HG02840 (cell line): ENCODE data around the gene CCDC51.

Experiments
- ATAC-seq: cut with Tn5 transposase; IDR thresholded peaks from one replicate; pipeline ENCODE4 v1.9.1; 2021; ENCODE audit warnings: mild to moderate bottlenecking, moderate library complexity, moderate number of reproducible peaks; ENCODE audit not compliant: unreplicated experiment, low FRiP score

CCDC51 gene

DNA sequence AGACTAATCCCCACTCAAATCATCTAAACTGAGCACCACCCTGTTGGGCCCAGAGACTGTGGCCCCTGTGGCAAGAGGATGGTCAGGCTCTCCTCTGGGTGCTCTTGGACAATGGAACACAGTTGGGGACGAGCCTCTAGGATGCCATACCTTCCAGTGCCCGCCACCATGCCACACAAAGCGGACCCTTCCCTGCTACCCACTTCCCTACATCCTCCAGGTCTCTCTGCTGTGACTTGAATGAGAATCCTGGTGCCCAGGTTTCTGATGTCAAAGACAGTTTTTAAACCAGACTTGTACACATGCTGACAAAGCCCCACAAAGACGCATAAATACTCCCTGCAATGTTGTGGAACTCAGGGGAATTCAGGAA is 4.7 kb downstream of the CCDC51 start:
- no peak for ATAC-seq

DNA sequence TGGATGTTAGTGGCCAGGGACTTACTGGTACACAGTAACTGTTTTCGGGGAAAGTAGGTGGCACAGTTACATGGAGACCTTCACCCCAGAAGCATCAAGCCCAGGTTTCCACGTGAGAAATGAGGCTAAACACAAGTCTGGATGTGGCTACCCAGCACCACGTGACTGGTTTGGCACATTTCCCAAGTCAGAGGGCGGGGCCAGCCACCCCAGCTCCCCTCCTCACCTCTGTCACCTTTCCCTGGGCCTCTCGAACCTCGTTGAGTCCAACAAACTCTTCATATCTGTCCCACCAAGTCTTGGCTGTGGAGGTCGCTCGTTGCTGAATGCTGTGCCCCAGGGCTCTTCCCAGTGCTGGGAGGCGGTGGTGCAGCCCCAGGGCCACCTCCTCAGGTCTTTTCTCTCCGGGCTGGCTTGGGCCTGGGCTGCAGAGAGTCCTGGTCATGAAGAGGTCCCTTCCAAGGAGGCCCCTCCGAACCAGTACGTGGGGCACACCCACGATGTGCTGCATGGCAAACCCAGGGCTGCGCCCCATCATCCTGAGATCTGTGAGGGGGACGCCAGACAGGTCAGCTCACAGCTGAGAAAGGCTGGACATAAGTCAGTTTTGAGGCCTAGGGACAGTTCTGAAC is 5.2 kb downstream of the CCDC51 start:
- ATAC-seq, result no peak

DNA sequence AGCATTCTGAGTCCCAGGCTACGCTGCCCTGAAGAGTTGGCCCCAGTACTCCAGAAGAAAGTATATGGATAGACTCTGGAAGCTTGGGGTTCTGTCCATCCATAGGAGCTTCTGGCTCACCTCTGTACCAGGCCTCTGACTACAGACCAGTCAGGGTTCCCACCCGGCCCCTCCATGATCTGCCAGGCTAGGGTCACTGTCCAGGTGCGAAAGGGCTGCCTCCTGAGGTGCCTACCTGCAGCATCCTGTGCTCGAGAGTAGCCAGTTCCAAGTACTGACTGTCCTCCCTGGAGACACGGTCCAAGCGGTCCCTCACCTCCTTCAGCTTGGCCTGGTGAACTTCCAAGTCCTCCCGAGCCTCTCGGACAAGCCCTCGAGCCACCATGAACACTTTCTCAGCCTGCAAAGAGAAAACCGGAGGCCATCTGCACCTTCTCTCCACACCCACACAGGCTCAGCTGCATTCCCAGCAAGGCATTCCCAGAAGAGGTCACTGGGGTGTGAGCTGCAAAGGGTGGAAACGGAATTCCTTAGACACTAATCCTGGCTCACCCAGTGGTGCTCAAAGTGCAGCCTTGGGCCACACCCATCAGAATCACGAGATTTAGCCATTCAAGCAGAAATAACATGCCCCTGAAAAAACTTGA is 6.3 kb downstream of the CCDC51 start:
- no peak for ATAC-seq

DNA sequence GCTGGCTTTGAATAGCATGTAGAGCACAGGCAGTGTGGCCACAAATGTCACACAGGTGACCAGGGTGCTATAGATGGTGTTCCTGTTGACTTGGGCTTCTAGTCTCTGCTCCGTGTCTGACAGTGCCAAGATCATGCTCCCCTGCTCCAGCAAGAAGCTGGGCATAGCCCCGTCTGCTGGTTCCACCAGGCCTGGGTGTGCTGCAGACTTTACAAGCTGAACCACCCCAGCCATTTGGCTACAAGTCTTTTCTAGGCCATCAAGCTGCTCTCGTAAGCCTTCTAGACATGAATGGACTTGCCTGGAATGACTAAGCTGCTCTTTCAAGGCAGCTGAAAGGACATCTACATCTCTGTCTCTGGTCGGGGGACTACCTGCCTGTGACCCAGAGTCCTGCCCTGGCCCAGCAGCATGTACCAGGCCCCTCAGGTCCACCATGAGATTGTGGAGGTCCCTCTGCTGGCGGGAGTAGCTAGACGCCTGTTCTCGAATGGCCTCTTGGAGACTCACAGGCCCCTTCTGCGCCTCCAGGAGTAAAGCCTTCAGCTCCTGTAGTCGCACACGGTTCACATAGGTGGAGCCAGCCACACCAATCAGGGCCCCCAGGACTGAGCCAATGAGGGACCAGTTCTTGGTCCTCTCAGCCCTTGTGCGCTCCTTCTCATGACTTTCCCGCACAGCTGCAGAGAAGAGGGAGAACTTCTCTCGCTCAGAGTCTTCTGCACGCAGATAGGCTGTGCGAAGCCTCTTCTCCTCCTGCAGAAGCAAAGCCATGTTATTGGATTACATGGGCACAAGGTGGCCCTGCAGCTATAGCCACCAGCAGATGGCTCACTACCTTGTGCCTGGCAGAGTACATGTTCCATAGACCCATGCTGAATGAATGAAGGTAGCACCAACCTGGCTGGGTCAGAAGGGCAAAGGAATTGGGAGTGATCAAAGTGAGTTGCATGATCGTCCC is 7.2 kb downstream of the CCDC51 start:
- ATAC-seq, result no peak

DNA sequence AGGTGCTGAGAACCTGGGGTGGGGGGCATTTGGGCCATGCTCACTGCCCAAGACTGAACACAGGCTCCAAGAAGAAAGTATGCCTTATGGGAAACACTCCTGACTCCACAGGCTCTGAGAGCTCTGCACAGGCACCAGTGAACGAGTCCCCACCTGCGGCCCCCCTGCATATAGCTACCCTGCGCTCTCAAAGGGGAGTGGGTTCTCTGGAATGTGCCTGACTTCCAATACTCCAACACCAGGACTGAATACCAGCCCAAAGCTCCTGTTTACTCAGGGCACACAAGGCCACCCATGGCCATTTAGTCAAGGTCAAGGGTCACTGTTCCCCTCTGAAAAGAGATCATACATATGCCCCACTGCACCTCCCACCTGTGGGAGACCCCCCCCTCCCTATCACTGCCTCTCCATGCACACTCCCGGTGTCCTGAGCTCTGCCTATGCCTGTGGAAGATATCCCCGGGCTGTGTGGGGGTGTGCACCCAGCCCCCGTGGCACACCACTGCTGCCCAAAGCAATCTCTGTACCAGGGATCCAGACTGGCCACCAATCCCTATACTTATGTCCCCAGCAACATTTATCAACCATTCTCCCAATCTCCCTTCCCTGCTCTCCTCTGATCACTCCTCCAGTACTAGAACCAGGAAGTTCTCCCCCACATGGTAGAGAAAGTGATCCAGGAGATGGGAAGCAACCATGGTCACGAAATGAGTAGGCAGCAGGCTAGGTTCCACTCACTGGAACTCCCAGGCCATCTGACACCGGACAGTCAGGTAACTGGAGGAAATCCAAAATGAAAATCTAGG is 8.5 kb downstream of the CCDC51 start:
- ATAC-seq, result no peak

DNA sequence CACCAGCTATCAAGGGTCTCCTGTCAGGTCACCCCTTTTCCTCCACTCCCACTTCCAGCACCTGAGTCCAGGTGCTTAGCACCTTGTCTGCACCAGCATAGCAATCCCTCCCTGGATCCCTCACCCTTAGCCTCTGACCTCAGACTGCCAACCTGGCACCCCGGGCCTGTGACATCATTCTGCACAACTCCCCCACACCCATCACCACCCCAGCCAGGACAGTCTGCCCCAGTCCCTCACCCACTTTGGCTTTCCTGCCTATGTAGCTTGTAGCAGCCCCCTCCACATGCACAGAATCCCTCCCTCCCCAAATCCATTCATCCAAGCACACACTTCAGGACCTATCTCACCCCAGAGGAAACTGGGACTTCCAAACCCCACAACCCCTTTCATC is 9.2 kb downstream of the CCDC51 start:
- no peak for ATAC-seq

DNA sequence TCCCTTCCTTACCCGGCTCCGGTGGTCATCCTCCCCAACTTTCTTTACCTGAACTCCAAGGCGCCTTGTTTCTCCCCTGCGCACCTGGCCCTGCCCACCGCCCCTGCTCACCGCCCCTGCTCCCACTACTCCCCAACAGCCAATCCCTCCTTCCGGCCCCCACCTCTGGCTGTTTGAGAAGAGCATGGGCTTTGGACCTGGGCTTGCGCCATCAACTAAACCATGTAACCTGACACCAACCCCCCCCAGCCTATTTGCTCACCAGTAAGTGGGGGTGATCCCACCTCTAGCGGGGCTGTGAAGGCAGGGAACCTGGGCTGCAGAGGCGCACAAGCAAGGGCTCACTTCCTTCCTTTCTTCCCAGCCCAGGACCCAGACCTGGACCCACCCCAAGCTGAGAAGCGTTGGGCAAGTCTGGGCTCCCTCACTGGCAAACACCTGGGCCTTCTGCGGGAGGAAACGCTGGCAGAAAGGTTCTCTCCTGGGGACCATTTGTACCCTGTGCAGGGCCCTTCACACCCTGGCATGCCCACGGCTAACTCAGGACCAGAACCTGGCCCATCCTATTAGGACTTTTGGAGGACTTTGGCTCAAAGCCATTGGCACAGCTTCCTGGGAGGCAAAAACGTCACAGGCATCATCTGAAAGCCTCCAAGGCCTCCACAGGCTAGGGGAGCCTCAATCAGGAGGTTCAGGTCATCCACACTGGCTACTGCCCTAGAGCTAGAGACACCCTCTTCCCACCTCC is 9.8 kb downstream of the CCDC51 start, which contains the start of gene PLXNB1:
Gene PLXNB1 (minus strand): TSS at position 127 of the 748 bp plus-strand sequence. CDS start 5,475 bp downstream, outside the sequence.
- ATAC-seq, result no peak

DNA sequence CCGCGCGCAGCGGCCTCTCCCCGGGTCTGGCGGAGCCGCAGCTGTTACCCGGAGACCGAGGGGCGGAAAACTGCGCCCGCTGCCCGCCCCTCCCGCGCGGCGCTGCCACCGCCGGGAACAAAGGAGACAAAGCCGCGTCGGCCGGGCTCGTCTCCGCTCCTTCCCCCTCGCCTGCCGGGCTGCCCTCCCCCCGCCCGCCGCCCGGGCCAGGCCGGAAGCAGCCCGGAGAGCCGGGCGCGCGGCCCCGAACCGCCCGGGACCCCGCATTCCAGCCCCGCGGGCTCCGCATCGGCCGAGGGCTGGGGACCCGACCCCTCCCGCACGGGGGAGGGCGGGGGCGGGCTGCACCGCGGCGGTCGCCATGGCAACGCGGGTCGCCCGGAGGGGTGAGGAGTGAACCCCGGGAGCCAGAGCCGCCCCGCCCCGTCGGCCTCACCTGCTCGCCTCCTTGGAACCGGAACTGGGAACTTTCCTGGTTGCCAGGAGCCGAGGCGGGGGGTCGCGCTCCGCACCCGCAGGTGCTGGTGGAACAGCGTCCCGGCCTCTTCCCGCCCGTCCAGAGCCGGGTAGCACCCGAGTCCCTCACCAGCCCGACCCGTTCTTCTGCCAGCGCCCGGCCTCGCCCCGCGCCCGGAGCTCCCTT is 10.5 kb downstream of the CCDC51 start:
- ATAC-seq, result no peak

DNA sequence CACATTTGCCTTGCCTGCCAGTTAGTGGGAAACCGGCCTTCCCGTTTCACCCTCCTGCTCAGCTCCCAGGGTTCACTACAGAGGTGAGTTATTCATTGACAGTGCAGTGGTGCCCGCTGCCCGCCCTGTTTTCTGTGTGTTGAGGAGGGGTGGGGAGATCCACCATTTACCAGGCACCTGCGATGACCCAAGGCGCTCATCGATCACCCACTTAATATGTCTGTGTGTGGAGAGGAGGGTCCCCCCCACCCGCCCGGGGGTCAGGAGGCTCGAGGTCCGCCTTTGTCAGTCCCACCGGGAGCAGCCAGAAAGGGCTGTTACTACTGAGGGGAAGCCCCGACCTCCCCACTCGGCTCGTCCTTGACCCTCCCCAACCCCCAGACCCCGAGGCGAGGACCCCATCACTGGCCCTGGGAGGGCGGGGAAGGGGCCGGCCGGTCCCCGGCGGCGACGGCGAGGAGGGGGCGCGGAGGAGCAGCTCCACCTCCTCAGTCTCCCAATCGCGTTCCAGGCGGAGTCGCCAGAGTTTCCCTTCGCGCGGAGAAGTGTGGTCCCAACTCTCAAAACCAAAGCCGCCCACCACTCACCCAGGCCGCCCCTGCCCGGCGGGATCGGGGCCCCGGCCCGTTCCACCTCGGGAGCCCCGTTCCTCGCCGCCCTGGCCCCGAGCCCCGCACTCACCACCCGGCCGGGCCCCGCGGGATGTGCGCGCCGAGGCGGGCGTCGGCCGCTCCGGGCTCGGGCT is 11.2 kb downstream of the CCDC51 start:
- no peak for ATAC-seq

DNA sequence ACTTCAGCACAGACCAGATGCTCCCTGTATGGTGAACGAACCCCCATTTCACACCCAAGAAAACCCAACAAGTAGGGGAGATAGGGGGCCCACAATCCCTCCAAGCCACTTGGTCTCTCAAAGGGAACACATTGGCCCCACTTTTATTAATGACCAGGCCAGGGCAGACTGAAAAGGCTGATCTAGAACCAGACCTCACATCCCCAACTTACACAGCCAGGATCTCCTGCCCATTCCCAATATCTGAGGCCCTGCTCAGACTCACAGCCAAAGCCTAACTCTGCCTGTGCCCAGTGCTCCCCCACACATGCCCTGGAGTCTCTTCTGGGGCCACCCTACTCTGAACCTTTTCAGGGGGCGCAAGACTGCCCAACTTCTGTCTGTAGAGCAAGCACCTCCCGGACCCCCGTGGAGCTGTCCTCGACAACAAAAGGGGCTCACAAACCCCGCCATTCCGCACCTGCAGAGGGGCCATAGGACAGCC is 11.8 kb downstream of the CCDC51 start:
- ATAC-seq, result no peak

DNA sequence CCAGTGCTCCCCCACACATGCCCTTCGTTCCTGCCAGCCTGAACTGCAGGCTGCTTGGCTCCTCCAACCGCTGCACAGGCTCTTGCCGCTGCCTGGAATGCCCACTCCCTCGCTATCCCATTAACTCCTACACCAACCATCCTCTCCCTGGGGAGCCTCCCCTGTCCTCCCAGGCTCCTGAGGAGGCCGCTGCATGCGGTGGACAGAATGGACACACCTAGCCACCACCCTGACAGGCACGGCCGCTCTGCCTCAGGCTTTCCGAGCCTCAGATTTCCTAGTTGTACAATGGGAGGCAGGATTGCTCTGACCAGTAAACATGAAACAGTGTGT is 12.3 kb downstream of the CCDC51 start:
- ATAC-seq, result no peak

DNA sequence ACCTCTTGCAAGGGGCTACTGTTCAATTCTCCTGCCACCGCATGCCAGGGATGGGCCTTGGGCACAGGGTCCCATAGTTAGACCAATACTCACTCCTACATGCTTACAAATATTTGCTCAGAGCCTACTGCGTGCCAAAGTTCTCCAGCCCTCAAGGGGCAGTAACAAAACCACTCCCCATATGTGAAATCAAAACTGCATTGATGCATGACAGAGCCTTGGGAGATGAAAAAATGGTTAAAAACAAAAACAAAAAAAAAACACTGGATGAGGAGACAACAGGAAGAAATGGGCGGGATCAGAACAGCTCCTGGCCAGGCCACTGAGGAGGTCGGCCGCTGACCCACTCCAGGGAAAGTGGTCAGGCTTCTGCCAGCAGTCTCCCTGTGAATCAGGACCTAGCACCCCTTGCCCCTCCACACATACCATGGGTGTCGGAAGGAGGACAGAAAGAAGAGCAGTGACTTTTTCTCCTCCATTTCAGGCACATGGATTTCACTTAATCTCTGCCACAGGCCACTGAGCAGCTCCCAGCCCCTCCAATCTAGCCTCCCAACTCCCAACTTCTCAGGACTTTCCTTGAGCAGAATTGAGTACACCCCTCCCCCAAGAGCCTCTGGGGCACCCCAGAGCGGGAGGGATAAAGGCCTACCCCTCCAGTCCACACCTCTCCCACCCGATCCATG is 12.8 kb downstream of the CCDC51 start:
- no peak for ATAC-seq

DNA sequence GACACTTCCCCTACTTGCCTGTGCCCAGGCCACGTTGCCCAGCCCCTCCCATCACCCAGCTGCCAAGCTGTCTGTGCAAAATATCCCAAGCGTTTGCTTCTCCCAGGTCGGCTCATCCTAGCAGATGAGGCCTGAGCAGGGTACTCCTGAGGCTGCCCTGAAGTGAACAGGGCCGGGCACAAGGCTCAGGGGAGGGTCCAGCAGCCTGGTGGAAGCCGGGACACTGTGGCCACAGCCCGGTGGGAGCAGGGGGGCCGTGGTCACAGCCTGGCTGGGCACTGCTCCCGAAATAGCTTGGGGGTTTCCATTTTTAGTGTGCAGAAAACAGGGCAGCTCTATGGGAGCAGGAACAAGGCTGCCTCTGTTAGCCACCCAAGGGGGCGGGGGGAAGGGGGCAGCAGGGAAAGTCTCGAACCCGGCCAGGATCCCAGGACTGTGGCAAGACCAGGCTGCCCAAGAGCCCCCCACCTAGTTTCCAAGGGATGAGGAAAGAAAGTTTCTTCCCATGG is 13.5 kb downstream of the CCDC51 start:
- no peak for ATAC-seq

DNA sequence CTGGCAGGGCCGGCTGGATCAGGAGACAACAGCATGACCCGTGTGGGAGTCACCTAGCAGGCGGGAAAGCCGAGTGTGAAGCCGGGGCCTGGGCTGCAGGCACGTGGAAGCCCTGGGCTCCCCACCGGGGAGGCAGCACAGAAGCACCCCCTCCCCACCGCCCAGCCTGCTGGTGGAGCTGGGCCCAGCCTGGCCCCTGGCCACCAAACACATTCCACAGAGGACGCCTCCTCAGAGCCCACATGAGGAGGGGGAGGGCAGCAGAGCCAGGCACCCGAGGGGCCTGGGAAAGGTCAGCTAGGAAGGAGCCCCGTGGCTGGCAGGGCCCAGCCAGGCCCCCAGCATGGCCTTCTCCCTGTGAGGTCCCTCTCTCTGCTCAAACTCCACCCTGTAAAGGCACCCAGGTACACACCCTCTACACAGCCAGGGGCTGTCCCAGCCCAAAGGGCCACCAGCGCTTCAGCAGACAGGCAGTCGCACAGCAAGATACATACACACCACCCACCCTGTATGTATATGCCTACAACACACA is 14.6 kb downstream of the CCDC51 start:
- ATAC-seq, result no peak

DNA sequence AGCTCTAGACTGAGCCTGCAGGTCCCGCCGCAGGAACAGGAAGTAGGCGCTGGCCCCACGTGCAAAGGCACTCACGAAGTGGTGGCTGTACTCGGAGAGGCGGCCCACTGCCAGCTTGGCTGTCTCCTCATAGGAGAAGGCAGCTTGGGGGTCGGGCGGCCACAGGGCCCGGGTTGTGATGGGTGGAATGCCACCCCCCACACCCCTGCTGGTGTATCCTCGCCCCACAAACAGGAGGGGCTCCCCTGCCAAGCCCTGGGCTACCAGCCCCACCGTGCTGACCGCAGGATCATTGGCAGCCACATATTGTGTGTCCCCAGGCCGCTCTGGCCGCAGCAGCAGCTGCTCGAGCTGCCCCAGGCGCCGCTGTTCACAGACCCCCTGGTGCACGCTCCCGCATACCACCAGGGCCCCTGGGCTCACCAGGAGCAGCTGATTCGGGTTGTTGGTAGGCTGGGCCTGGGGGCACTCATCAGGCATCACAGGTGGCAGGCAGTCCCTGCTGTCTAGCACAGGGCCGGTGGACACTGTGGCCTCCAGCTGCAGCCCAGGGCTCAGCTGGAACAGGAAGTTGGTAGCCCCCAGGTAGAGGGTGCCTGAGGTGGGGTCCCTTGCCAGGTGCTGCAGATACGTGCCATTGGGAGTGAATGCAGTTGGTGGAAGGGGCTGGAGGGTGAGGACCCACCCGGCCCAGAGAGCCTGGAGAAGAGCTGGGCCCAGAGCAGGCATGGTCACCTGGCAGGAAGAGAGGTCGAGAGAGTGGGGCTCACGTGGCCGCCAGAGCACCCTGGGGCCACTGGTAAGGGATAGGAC is 15.8 kb downstream of the CCDC51 start:
- ATAC-seq, result no peak

DNA sequence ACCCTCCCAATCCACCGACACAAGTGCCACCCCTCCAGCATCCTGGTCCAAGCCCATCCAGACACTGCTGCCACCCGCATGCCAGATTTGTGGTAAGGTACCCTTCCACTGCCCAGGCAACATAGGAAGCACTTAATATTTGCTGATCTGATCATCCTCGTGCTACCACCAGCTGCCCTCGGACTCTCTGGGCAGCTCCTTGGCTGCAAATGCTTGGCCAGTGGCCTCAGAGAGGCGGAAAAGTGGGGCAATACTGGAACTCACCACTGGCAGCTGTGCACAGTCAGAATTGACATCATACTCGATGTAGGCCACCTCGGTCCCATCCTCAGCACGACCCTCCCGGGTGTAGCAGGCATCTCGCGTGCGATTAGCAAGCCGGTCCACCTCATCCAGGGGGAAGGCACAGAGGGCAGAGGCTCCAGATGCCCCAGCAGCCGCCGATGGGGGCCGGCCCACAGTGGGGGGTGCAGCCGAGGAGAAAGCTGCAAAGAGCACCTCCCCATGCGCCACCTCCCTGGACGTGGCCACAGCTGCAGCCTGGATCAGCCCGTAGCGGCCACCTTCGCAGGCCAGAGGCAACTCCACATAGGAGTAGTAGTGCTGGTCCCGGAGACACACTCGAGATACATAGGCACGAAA is 16.6 kb downstream of the CCDC51 start:
- ATAC-seq, result no peak
